ENCODE measurements around the gene CTBP1. TPM values are rescaled to one million over a fixed set of nuclear protein-coding genes. Genes with fewer than 3 reads are reported as not detected.

Gene CTBP1
- polyA plus RNA-seq, 3 donors = 21.3 to 226 (median 42.1) TPM

- DNase-seq = no peak
- WGBS (ENCODE audit: insufficient coverage) = 90% methylated on average over 4 of the region's 9 CpGs
- peaks cover 1% of the 10 kb centered on the region for H3K4me1 Mint-ChIP-seq
- H3K9me3 ChIP-seq (replicated peaks in 1 of 2; ENCODE audit: control insufficient read depth in 1 of 2, insufficient read depth in 1 of 2, low read length in 2 of 2) = peaks cover 0 to 15% of the 10 kb centered on the region in 2 donors
- H3K9me3 Mint-ChIP-seq = peaks cover 7 to 21% (median 13%) of the 10 kb centered on the region in 7 donors
- H3K27ac ChIP-seq (ENCODE audit: low read depth in 1 of 2, low read length in 2 of 2) = no peak overlapping the region
- TF ChIP-seq, protein P1, sequence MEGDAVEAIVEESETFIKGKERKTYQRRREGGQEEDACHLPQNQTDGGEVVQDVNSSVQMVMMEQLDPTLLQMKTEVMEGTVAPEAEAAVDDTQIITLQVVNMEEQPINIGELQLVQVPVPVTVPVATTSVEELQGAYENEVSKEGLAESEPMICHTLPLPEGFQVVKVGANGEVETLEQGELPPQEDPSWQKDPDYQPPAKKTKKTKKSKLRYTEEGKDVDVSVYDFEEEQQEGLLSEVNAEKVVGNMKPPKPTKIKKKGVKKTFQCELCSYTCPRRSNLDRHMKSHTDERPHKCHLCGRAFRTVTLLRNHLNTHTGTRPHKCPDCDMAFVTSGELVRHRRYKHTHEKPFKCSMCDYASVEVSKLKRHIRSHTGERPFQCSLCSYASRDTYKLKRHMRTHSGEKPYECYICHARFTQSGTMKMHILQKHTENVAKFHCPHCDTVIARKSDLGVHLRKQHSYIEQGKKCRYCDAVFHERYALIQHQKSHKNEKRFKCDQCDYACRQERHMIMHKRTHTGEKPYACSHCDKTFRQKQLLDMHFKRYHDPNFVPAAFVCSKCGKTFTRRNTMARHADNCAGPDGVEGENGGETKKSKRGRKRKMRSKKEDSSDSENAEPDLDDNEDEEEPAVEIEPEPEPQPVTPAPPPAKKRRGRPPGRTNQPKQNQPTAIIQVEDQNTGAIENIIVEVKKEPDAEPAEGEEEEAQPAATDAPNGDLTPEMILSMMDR (IDR thresholded peaks at IDR 0.05) = no peak
- H2AFZ ChIP-seq (ENCODE audit: insufficient read depth, low read depth, low read length, poor library complexity, severe bottlenecking) = no peak overlapping the region
- no peak overlapping the region for H3K27ac Mint-ChIP-seq
- H3K27me3 Mint-ChIP-seq (ENCODE audit: low read depth in 3 of 3) = peaks cover 3% of the 10 kb centered on the region in 3 donors
- H3K4me1 ChIP-seq (ENCODE audit: control insufficient read depth in 1 of 2, insufficient read depth in 2 of 2, low read length in 2 of 2) = peaks cover under 1 to 1% of the 10 kb centered on the region in 2 donors
- no peak overlapping the region for H3K4me3 Mint-ChIP-seq
- no peaks in the 10 kb centered on the region for H3K36me3 ChIP-seq (replicated peaks in 1 of 2; ENCODE audit: control insufficient read depth in 1 of 2, insufficient read depth in 2 of 2, low read length in 2 of 2)
- intact Hi-C loops (cut with micrococcal nuclease) = no loop called here
- no peak overlapping the region for H3K4me2 ChIP-seq (replicated peaks; ENCODE audit: extremely low read depth, low read length, poor library complexity, severe bottlenecking)
- H4K20me1 ChIP-seq (ENCODE audit: insufficient read depth, low read length) = no peaks in the 10 kb centered on the region
- no peaks in the 10 kb centered on the region for H3K36me3 Mint-ChIP-seq
- H3K9ac ChIP-seq (ENCODE audit: insufficient read depth, low read length, poor library complexity, severe bottlenecking) = no peak overlapping the region
- H3K79me2 ChIP-seq (ENCODE audit: insufficient read depth, low read length) = no peaks in the 10 kb centered on the region
- no peaks in the 10 kb centered on the region for H3K27me3 ChIP-seq (ENCODE audit: control insufficient read depth in 2 of 2, insufficient read depth in 2 of 2, low read length in 2 of 2)
- H3K4me3 ChIP-seq (replicated peaks in 1 of 3; ENCODE audit: low read depth in 2 of 3, low read length in 3 of 3) = no peak overlapping the region
Measured at GRCh38 chr4:1283711-1284110, 34.8 kb upstream of the CTBP1 start.

GRCh38 chr4:1279253-1279652, 30.3 kb upstream of the CTBP1 start:
- DNase-seq = no peak
- Histone ChIP-seq H3K4me1 (ENCODE audit: control insufficient read depth in 1 of 2, insufficient read depth in 2 of 2, low read length in 2 of 2) (no peaks in the 10 kb centered on the region), H4K20me1 (ENCODE audit: insufficient read depth, low read length) (no peaks in the 10 kb centered on the region), H3K27ac (ENCODE audit: low read depth in 1 of 2, low read length in 2 of 2) (no peak overlapping the region), H3K9me3 (replicated peaks in 1 of 2; ENCODE audit: control insufficient read depth in 1 of 2, insufficient read depth in 1 of 2, low read length in 2 of 2) (no peaks in the 10 kb centered on the region), H3K36me3 (replicated peaks in 1 of 2; ENCODE audit: control insufficient read depth in 1 of 2, insufficient read depth in 2 of 2, low read length in 2 of 2) (no peaks in the 10 kb centered on the region), H3K4me2 (replicated peaks; ENCODE audit: extremely low read depth, low read length, poor library complexity, severe bottlenecking) (no peak overlapping the region), H3K79me2 (ENCODE audit: insufficient read depth, low read length) (no peaks in the 10 kb centered on the region), H3K27me3 (ENCODE audit: control insufficient read depth in 2 of 2, insufficient read depth in 2 of 2, low read length in 2 of 2) (no peaks in the 10 kb centered on the region), H3K9ac (ENCODE audit: insufficient read depth, low read length, poor library complexity, severe bottlenecking) (no peak overlapping the region), H2AFZ (ENCODE audit: insufficient read depth, low read depth, low read length, poor library complexity, severe bottlenecking) (no peak overlapping the region), H3K4me3 (replicated peaks in 1 of 3; ENCODE audit: low read depth in 2 of 3, low read length in 3 of 3) (no peak overlapping the region)
- H3K36me3 Mint-ChIP-seq = no peaks in the 10 kb centered on the region
- WGBS (ENCODE audit: insufficient coverage) = 97% methylated on average over 9 of the region's 10 CpGs
- no peak overlapping the region for H3K27ac Mint-ChIP-seq
- peaks cover 0 to 11% (median 3%) of the 10 kb centered on the region in 7 donors for H3K9me3 Mint-ChIP-seq
- TF ChIP-seq, protein P1 (IDR thresholded peaks at IDR 0.05) = no peak
- intact Hi-C loops (cut with micrococcal nuclease) = no loop called here
- H3K27me3 Mint-ChIP-seq (ENCODE audit: low read depth in 3 of 3) = peaks cover 3% of the 10 kb centered on the region in 3 donors
- H3K4me1 Mint-ChIP-seq = peaks cover 5% of the 10 kb centered on the region
- no peak overlapping the region for H3K4me3 Mint-ChIP-seq
